GM23338 (cell line): ENCODE results near the gene FIGN. TPM values are rescaled to one million over a fixed set of nuclear protein-coding genes. Genes with fewer than 3 reads are reported as not detected.

Experiments
- ATAC-seq: fragments of 200-7000 bp; cut with Tn5 transposase; 3 replicates; pipeline ENCODE4 v1.9.1; 2020
- DNase-seq: peaks from one replicate; pipeline ENCODE4 v3.0.0-alpha.2; 2015; ENCODE audit warnings: low spot score
- H2AFZ ChIP-seq: fragments of 200-600 bp; sonication (generic); 2 replicates; pipeline ENCODE4 v1.8.0; 2016; ENCODE audit warnings: antibody characterized with exemption, mild to moderate bottlenecking, moderate library complexity
- H3F3A ChIP-seq: fragments of 200-600 bp; sonication (generic); replicated peaks from 2 replicates; pipeline ENCODE4 v1.8.0; 2017; ENCODE audit warnings: antibody characterized with exemption, mixed run types, low read depth
- H3K27ac ChIP-seq: fragments of 200-600 bp; sonication (generic); 2 replicates; pipeline ENCODE4 v1.6.1; 2016; ENCODE audit warnings: low read depth
- H3K27me3 ChIP-seq: fragments of 200-600 bp; sonication (generic); 2 replicates; pipeline ENCODE4 v1.8.0; 2016; ENCODE audit warnings: mild to moderate bottlenecking, mixed run types, moderate library complexity; ENCODE audit not compliant: insufficient read depth
- H3K36me3 ChIP-seq: fragments of 200-600 bp; sonication (generic); 2 replicates; pipeline ENCODE4 v1.8.0; 2016; ENCODE audit warnings: mild to moderate bottlenecking; ENCODE audit not compliant: insufficient read depth
- H3K4me1 ChIP-seq: fragments of 200-600 bp; sonication (generic); 2 replicates; pipeline ENCODE4 v1.8.0; 2016; ENCODE audit warnings: mild to moderate bottlenecking, moderate library complexity; ENCODE audit not compliant: insufficient read depth
- H3K4me2 ChIP-seq: fragments of 200-600 bp; sonication (generic); 2 replicates; pipeline ENCODE4 v1.7.1; 2017; ENCODE audit warnings: mixed run types
- H3K4me3 ChIP-seq: fragments of 200-600 bp; sonication (generic); 2 replicates; pipeline ENCODE4 v1.6.1; 2016; ENCODE audit warnings: mixed run types
- H3K79me2 ChIP-seq: fragments of 200-600 bp; sonication (generic); replicated peaks from 2 replicates; pipeline ENCODE4 v1.8.0; 2017; ENCODE audit warnings: mild to moderate bottlenecking; ENCODE audit not compliant: insufficient read depth
- H3K9me2 ChIP-seq: fragments of 200-600 bp; sonication (generic); 2 replicates; pipeline ENCODE4 v1.8.0; 2017; ENCODE audit not compliant: insufficient read depth
- H4K20me1 ChIP-seq: fragments of 200-600 bp; sonication (generic); replicated peaks from 2 replicates; pipeline ENCODE4 v1.8.0; 2017; ENCODE audit warnings: mild to moderate bottlenecking; ENCODE audit not compliant: insufficient read depth
- H3K27ac Mint-ChIP-seq: 2 replicates; pipeline ENCODE4 v1.8.0; 2020; ENCODE audit warnings: inconsistent platforms, mild to moderate bottlenecking, moderate library complexity, mixed read lengths
- H3K27me3 Mint-ChIP-seq: 3 replicates; pipeline ENCODE4 v1.8.0; 2022; ENCODE audit warnings: low read depth, mild to moderate bottlenecking, moderate library complexity, mixed read lengths, inconsistent platforms; ENCODE audit not compliant: insufficient read depth, poor library complexity
- H3K36me3 Mint-ChIP-seq: 3 replicates; pipeline ENCODE4 v1.8.0; 2021; ENCODE audit warnings: low read depth, mild to moderate bottlenecking, inconsistent platforms, moderate library complexity, mixed read lengths
- H3K4me1 Mint-ChIP-seq: 3 replicates; pipeline ENCODE4 v1.8.0; 2020; ENCODE audit warnings: mild to moderate bottlenecking, inconsistent platforms, mixed read lengths
- H3K4me3 Mint-ChIP-seq: 3 replicates; pipeline ENCODE4 v1.8.0; 2021; ENCODE audit warnings: moderate library complexity, mild to moderate bottlenecking, inconsistent platforms, mixed read lengths
- H3K9me3 Mint-ChIP-seq: 3 replicates; pipeline ENCODE4 v1.8.0; 2020; ENCODE audit warnings: moderate library complexity, mild to moderate bottlenecking, inconsistent platforms, mixed read lengths
- CREB1 ChIP-seq: fragments of 250-450 bp; sonication (Bioruptor Pico); IDR thresholded peaks from 2 replicates; pipeline ENCODE4 v1.5.0; 2020; ENCODE audit warnings: low read depth, mild to moderate bottlenecking, moderate library complexity
- EZH2phosphoT487 ChIP-seq: fragments of 200-600 bp; sonication (generic); IDR thresholded peaks from one replicate; pipeline ENCODE4 v1.8.1; 2018; ENCODE audit warnings: antibody characterized with exemption; ENCODE audit not compliant: unreplicated experiment
- JUNB ChIP-seq: IDR thresholded peaks from one replicate; pipeline ENCODE4 v1.6.1; 2016; ENCODE audit warnings: antibody characterized with exemption; ENCODE audit not compliant: unreplicated experiment
- NANOG ChIP-seq: IDR thresholded peaks from 2 replicates; pipeline ENCODE4 v1.6.1; 2016; ENCODE audit warnings: antibody characterized with exemption, borderline replicate concordance
- polyA plus RNA-seq: library from polyadenylated mRNA; unstranded; fragments of >200 nt; fragmentation: Nextera tagmentation; extraction: Ambion mirVana; gene quantifications from 2 replicates; pipeline ENCODE4 v1.2.1, GENCODE V29; 2016
- total RNA-seq: library from RNA; depleted of rRNA; stranded (reverse); fragments of >200 nt; shearing (Covaris generic); gene quantifications from 2 replicates; pipeline ENCODE4 v1.2.3, GENCODE V29; 2014
- TF ChIP-seq, protein P1 (sequence below): IDR thresholded peaks from one replicate; pipeline ENCODE4 v1.6.1; 2018; ENCODE audit warnings: antibody characterized with exemption; ENCODE audit not compliant: unreplicated experiment
- TF ChIP-seq, protein P2 (sequence below): IDR thresholded peaks from 2 replicates; pipeline ENCODE4 v1.6.1; 2016; ENCODE audit warnings: antibody characterized with exemption
- TF ChIP-seq, protein P3 (sequence below), 2 experiments: fragments of 200-600 bp in 1 of 2; sonication (generic) in 1 of 2; conservative IDR thresholded peaks; 2 replicates each; pipeline versions ENCODE4 v1.5.1 to v1.6.1; 2016 to 2017; ENCODE audit warnings: antibody characterized with exemption in 2 of 2, low read depth in 2 of 2, mild to moderate bottlenecking in 2 of 2, moderate library complexity in 1 of 2

The FIGN gene
- total and polyA plus RNA-seq, 2 experiments from 2014 or later, result 17.2 to 23.6 TPM

DNA sequence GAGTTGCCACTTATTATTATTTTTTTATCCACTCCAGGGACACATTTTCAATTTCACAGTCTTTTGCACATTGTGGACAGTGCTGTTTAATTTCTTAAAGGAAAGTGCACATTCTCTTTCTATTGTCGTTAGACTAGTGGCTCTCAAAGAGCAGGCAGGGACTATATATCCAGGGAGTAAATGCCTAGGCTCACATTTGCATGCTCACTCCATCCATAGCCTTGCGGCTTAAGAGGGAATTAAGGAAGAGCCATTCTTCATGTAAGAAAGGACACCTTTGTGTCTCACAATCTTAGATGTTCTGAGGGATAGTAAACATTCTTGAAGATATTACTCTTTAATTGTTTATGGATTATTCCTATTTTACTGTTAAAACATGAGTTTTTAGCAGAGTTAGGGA is 70.8 kb downstream of the FIGN start (continued):
- TF ChIP-seq, protein P1, sequence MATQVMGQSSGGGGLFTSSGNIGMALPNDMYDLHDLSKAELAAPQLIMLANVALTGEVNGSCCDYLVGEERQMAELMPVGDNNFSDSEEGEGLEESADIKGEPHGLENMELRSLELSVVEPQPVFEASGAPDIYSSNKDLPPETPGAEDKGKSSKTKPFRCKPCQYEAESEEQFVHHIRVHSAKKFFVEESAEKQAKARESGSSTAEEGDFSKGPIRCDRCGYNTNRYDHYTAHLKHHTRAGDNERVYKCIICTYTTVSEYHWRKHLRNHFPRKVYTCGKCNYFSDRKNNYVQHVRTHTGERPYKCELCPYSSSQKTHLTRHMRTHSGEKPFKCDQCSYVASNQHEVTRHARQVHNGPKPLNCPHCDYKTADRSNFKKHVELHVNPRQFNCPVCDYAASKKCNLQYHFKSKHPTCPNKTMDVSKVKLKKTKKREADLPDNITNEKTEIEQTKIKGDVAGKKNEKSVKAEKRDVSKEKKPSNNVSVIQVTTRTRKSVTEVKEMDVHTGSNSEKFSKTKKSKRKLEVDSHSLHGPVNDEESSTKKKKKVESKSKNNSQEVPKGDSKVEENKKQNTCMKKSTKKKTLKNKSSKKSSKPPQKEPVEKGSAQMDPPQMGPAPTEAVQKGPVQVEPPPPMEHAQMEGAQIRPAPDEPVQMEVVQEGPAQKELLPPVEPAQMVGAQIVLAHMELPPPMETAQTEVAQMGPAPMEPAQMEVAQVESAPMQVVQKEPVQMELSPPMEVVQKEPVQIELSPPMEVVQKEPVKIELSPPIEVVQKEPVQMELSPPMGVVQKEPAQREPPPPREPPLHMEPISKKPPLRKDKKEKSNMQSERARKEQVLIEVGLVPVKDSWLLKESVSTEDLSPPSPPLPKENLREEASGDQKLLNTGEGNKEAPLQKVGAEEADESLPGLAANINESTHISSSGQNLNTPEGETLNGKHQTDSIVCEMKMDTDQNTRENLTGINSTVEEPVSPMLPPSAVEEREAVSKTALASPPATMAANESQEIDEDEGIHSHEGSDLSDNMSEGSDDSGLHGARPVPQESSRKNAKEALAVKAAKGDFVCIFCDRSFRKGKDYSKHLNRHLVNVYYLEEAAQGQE, result no peak
- no peak for TF ChIP-seq JUNB
- TF ChIP-seq, protein P2, sequence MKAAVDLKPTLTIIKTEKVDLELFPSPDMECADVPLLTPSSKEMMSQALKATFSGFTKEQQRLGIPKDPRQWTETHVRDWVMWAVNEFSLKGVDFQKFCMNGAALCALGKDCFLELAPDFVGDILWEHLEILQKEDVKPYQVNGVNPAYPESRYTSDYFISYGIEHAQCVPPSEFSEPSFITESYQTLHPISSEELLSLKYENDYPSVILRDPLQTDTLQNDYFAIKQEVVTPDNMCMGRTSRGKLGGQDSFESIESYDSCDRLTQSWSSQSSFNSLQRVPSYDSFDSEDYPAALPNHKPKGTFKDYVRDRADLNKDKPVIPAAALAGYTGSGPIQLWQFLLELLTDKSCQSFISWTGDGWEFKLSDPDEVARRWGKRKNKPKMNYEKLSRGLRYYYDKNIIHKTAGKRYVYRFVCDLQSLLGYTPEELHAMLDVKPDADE, result no peak
- TF ChIP-seq NANOG, result no peak
- TF ChIP-seq EZH2phosphoT487, result no peak

DNA sequence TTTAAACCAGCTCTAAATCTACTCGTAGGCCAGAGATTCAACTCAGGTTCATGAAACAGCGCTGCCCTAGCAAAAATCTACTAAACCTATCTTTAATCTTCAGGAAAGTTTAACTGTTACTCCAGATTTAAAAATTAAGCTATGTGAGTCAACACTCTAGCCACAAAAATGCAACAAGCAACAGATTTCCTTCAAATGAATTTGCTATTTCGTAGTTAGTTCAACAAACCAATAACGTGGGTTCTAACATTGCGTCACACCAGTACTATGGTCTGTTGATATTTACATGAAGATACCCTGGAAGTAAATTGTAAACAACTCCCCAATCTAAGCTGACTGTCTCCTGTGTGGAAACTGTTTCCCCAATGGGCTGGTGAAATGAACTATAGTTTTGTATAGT is 71.2 kb downstream of the FIGN start:
- H2AFZ ChIP-seq, result no peak overlapping the region
- Mint-ChIP-seq H3K27ac (no peak overlapping the region), H3K4me1 (peaks cover 30% of the 10 kb centered on the region), H3K9me3 (no peaks in the 10 kb centered on the region; the same call in 2 of the 3 replicates), H3K4me3 (no peak overlapping the region), H3K27me3 (peaks cover 4% of the 10 kb centered on the region), H3K36me3 (peaks cover 14% of the 10 kb centered on the region)
- peaks cover 5% of the 10 kb centered on the region; the same call in 1 of the 2 replicates for H4K20me1 ChIP-seq
- H3K79me2 ChIP-seq, result peaks cover 6% of the 10 kb centered on the region; the same call in 1 of the 2 replicates
- no peak overlapping the region for H3K4me3 ChIP-seq
- H3K27me3 ChIP-seq, result no peaks in the 10 kb centered on the region
- DNase-seq (no peak), ATAC-seq (no peak)
- H3K36me3 ChIP-seq, result no peaks in the 10 kb centered on the region
- H3F3A ChIP-seq, result no peaks in the 10 kb centered on the region
- H3K4me1 ChIP-seq, result no peaks in the 10 kb centered on the region
- no peak overlapping the region for H3K4me2 ChIP-seq
- no peak overlapping the region for H3K27ac ChIP-seq
- TF ChIP-seq, protein P3, sequence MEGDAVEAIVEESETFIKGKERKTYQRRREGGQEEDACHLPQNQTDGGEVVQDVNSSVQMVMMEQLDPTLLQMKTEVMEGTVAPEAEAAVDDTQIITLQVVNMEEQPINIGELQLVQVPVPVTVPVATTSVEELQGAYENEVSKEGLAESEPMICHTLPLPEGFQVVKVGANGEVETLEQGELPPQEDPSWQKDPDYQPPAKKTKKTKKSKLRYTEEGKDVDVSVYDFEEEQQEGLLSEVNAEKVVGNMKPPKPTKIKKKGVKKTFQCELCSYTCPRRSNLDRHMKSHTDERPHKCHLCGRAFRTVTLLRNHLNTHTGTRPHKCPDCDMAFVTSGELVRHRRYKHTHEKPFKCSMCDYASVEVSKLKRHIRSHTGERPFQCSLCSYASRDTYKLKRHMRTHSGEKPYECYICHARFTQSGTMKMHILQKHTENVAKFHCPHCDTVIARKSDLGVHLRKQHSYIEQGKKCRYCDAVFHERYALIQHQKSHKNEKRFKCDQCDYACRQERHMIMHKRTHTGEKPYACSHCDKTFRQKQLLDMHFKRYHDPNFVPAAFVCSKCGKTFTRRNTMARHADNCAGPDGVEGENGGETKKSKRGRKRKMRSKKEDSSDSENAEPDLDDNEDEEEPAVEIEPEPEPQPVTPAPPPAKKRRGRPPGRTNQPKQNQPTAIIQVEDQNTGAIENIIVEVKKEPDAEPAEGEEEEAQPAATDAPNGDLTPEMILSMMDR (conservative IDR thresholded peaks at IDR 0.05; ENCODE audit: low read depth in 2 of 2), result no peak
- no peak for TF ChIP-seq CREB1 (CRISPR knock-in tag)
- H3K9me2 ChIP-seq, result peaks cover 2% of the 10 kb centered on the region; the same call in 1 of the 2 replicates
